ENCODE measurements around the gene HOXC10.
A peak's percentile ranks its signal among the peaks of the same experiment; 100 is the strongest.

HOXC10 gene

GRCh38 chr12:54019924-54020590 lies 35.1 kb downstream of the HOXC10 start:
- H3K36me3 ChIP-seq (ENCODE audit: insufficient read depth, low read length): no peaks in the 10 kb centered on the region
- H3K9me3 ChIP-seq (ENCODE audit: low read depth, low read length): no peaks in the 10 kb centered on the region
- H3K4me3 ChIP-seq: peak overlapping the region; percentile 95
- peak; percentile 2; the same call in 1 of the 2 replicates for TF ChIP-seq POLR2AphosphoS5 (IDR thresholded peaks at IDR 0.05; ENCODE audit: borderline replicate concordance, low read depth, low read length)
- no peak for TF ChIP-seq EZH2 (IDR thresholded peaks at IDR 0.05)
- no peak for DNase-seq (ENCODE audit: low read depth, low spot score)
- H3K27ac ChIP-seq: peak overlapping the region; percentile 96
- peak overlapping the region; percentile 99 for H3K9ac ChIP-seq (ENCODE audit: insufficient read length)

- H3K9me3 ChIP-seq (ENCODE audit: low read depth, low read length): no peaks in the 10 kb centered on the region
- peak overlapping the region; percentile 95 for H3K4me3 ChIP-seq
- no peaks in the 10 kb centered on the region for H3K36me3 ChIP-seq (ENCODE audit: insufficient read depth, low read length)
- TF ChIP-seq POLR2AphosphoS5 (IDR thresholded peaks at IDR 0.05; ENCODE audit: borderline replicate concordance, low read depth, low read length): no peak
- no peak for TF ChIP-seq FOXP2 (optimal IDR thresholded peaks at IDR 0.05; ENCODE audit: control extremely low read depth, extremely low read length, insufficient read depth)
- TF ChIP-seq EZH2 (IDR thresholded peaks at IDR 0.05): no peak
- peak overlapping the region; percentile 99 for H3K9ac ChIP-seq (ENCODE audit: insufficient read length)
- no peak for DNase-seq (ENCODE audit: low read depth, low spot score)
- H3K27ac ChIP-seq: peak overlapping the region; percentile 96
These were observed 35.9 kb downstream of the HOXC10 start for GRCh38 chr12:54020591-54021405.

- H3K27ac ChIP-seq: peak overlapping the region; percentile 96
- H3K9ac ChIP-seq (ENCODE audit: insufficient read length): peak overlapping the region; percentile 99
- H3K9me3 ChIP-seq (ENCODE audit: low read depth, low read length): no peaks in the 10 kb centered on the region
- H3K36me3 ChIP-seq (ENCODE audit: insufficient read depth, low read length): no peaks in the 10 kb centered on the region
- H3K4me3 ChIP-seq: peak overlapping the region; percentile 95
- TF ChIP-seq FOXP2 (optimal IDR thresholded peaks at IDR 0.05; ENCODE audit: control extremely low read depth, extremely low read length, insufficient read depth) (peak; percentile 96), EZH2 (IDR thresholded peaks at IDR 0.05) (no peak)
- no peak for DNase-seq (ENCODE audit: low read depth, low spot score)
These were observed 36.6 kb downstream of the HOXC10 start for GRCh38 chr12:54021432-54022013.

- peak overlapping the region; percentile 99 for H3K9ac ChIP-seq (ENCODE audit: insufficient read length)
- H3K4me3 ChIP-seq: peak overlapping the region; percentile 95
These were observed 38.3 kb downstream of the HOXC10 start for GRCh38 chr12:54022960-54023884.

GRCh38 chr12:54024127-54024526 lies 39.2 kb downstream of the HOXC10 start:
- H3K27ac ChIP-seq: peak overlapping the region; percentile 96

More at GRCh38 chr12:54022960-54023884, 38.3 kb downstream of the HOXC10 start:
- Histone ChIP-seq H3K36me3 (ENCODE audit: insufficient read depth, low read length) (no peaks in the 10 kb centered on the region), H3K27ac (peak overlapping the region; percentile 96), H3K9me3 (ENCODE audit: low read depth, low read length) (no peaks in the 10 kb centered on the region)
- DNase-seq (ENCODE audit: low read depth, low spot score): no peak
- TF ChIP-seq EZH2 (IDR thresholded peaks at IDR 0.05) (no peak), FOXP2 (optimal IDR thresholded peaks at IDR 0.05; ENCODE audit: control extremely low read depth, extremely low read length, insufficient read depth) (no peak), POLR2AphosphoS5 (IDR thresholded peaks at IDR 0.05; ENCODE audit: borderline replicate concordance, low read depth, low read length) (no peak)

GRCh38 chr12:54024581-54025305 lies 39.8 kb downstream of the HOXC10 start:
- Histone ChIP-seq H3K9me3 (ENCODE audit: low read depth, low read length) (no peaks in the 10 kb centered on the region), H3K27ac (peak overlapping the region; percentile 96), H3K9ac (ENCODE audit: insufficient read length) (peak overlapping the region; percentile 99), H3K36me3 (ENCODE audit: insufficient read depth, low read length) (peaks cover 8% of the 10 kb centered on the region), H3K4me3 (peak overlapping the region; percentile 95)
- DNase-seq (ENCODE audit: low read depth, low spot score): no peak
- TF ChIP-seq EZH2 (IDR thresholded peaks at IDR 0.05): no peak
- no peak for TF ChIP-seq POLR2AphosphoS5 (IDR thresholded peaks at IDR 0.05; ENCODE audit: borderline replicate concordance, low read depth, low read length)
- no peak for TF ChIP-seq FOXP2 (optimal IDR thresholded peaks at IDR 0.05; ENCODE audit: control extremely low read depth, extremely low read length, insufficient read depth)

More at GRCh38 chr12:54024127-54024526, 39.2 kb downstream of the HOXC10 start:
- no peak for TF ChIP-seq FOXP2 (optimal IDR thresholded peaks at IDR 0.05; ENCODE audit: control extremely low read depth, extremely low read length, insufficient read depth)
- TF ChIP-seq EZH2 (IDR thresholded peaks at IDR 0.05): no peak
- DNase-seq (ENCODE audit: low read depth, low spot score): no peak
- H3K9ac ChIP-seq (ENCODE audit: insufficient read length): peak overlapping the region; percentile 99
- H3K36me3 ChIP-seq (ENCODE audit: insufficient read depth, low read length): peaks cover 4% of the 10 kb centered on the region; the same call in 1 of the 2 replicates
- no peaks in the 10 kb centered on the region for H3K9me3 ChIP-seq (ENCODE audit: low read depth, low read length)
- H3K4me3 ChIP-seq: peak overlapping the region; percentile 95

Measured in SK-N-MC (cell line).